Inferior parietal cortex (tissue), 1 donor: Measurements from ENCODE around the gene QSOX2.

ENCODE experiments used
- DNase-seq: peaks from one replicate; pipeline ENCODE4 v3.0.0-alpha.2; 2016; ENCODE audit errors: extremely low spot score

The QSOX2 gene

DNA sequence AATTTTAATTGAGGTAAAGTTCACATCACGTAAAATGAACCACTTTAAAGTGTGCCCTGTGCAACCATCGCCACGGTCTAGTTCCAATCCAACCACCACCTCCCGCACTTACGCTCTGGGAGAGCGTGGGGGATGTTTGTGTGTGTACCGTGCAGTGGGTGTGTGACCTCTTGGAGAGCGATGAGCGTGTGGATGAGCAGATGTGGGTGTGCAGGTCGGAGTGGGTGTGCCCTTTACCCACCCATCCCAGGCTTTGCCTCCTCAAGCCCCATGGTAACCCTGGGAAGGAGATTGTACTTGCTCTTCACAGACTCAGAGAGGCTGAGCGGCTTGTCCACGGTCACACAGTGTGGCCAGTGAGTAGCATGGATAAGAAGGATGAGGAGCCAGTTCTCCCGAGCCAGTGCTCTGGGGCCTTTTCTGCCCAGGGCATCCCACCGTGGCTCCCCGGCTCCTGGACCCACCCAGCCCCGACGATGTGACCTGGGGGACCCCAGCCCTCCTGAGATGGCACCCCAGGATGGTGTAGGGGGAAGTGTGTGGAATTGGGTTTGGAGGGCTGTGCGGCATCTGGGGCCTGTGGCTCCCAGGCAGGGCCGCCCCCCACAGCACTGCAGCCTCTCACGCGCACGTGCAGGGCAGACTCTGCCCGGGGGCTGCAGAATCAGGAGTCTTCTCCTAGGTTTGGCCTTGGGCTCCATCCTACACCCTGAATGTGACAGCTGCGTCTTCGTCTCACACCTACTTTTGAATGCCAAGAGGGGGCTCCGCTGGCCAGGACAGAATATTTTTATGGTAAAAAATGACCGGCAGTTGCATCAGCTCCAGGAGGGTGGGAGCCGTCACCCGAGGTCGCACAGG lies 54.3 kb downstream of the QSOX2 start:
- DNase-seq = no peak

DNA sequence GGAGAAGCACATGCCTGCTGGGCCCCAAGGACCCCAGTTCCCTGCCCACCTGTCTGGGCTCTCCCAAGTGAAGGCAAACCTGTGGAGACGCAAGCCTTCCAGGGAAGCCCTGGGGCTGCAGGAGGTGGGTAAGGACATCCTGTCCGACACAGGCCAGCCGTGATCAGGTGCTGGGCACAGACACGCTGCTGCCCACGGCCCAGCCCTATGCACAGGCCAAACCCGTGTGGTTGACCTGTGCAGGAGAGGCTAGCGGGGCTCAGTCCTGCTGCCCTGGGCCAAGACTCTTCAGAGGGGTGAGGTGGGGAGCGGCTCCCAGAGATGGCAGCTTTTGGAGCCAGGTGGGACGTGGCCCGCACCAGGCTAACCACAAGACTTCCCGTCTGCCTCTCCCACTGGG lies 55.0 kb downstream of the QSOX2 start:
- DNase-seq = no peak

DNA sequence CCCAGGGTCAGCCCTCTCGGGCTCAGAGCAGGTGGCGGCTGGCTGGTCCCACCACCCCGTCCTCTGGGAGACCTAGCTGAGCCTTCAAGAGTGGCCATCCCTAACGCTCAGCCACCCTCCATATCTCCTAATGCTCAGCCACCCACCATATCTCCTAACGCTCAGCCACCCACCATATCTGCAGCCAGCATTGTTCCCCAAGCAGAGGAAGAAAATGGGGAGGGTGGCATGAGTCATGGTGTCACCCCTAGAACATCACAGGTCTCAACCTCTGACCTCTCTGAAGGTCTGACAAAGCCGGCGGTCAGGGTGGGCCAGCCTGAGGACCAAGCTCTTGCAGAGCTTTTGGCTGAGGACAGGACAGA lies 55.4 kb downstream of the QSOX2 start:
- DNase-seq = no peak

GRCh38 chr9:136189394-136190236 lies 56.0 kb downstream of the QSOX2 start:
- DNase-seq = no peak

GRCh38 chr9:136187683-136188586 lies 57.7 kb downstream of the QSOX2 start:
- no peak for DNase-seq

DNA sequence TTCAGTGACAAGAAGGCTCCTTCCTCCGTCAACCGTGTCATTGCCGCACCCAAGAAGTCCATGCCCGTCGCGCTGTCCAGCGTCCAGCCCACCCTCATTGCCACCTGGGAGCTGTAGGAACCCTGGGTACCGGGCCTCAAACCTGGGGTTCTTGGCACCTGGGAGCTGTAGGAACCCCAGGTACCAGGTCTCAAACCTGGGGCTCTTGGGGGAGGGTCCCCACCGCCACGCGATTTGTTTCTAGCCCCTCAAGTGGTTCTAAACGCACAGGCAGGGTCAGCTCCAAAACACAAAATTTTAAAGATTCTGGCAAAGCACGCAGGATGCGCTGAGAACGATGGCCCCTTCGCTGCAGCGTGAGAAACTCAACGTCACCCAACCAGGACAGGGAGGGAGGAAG lies 58.4 kb downstream of the QSOX2 start:
- no peak for DNase-seq

DNA sequence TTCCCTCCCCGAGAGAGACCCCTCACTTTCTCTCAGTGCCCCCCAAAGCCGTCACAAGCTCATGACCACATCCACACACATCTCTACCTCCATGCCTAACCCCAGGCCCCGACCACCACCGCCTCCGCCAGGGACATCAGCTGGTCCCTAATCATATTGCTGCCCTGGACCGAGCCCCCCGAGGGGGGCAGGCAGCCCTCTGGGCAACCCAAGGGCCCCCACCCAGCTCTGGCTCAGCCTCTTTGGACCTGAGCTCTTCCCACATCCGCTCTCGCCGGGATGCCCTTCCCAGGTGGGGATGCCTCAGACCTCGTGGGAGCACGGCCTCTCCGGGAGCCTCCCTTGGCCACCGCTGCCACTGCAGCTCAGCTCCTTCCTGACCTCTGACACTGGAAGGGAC lies 59.2 kb downstream of the QSOX2 start:
- no peak for DNase-seq

GRCh38 chr9:136185596-136186366 lies 59.8 kb downstream of the QSOX2 start:
- DNase-seq = no peak

GRCh38 chr9:136185066-136185465 lies 60.5 kb downstream of the QSOX2 start:
- DNase-seq = no peak

GRCh38 chr9:136182850-136183422 lies 62.7 kb downstream of the QSOX2 start:
- no peak for DNase-seq

GRCh38 chr9:136182420-136182787 lies 63.2 kb downstream of the QSOX2 start:
- no peak for DNase-seq

DNA sequence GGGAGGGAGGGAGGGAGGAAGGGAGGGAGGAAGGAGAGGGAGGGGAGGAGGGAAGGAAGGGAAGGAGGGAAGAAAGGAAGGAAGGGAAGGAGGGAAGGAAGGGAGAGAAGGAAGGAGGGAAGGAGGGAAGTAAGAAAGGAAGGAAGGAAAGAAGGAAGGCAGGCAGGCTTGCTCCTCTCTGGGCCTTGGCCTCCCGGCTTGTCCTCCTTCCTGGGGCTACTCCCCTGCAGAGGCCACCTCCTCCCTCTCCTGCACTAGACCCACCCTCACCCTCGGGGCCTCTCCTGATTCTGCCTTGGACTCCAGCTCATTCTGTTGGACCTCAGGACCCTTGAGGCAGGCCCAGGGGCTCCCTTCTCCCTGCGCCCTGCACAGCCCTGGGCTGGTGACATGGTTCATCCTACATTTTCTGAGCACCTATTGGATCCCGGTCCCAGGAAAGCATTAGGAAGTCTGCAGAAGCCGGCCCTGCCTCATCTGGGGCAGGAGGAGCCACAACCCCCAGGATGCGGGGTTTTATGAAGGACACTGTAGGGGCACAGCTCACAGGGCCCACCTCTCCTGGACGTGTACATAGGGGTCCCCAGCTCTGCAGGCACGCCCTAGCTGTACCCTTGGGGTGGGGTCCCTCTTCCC lies 63.7 kb downstream of the QSOX2 start:
- DNase-seq = no peak

- DNase-seq = no peak
Measured at GRCh38 chr9:136180586-136180985, 65.0 kb downstream of the QSOX2 start.

DNA sequence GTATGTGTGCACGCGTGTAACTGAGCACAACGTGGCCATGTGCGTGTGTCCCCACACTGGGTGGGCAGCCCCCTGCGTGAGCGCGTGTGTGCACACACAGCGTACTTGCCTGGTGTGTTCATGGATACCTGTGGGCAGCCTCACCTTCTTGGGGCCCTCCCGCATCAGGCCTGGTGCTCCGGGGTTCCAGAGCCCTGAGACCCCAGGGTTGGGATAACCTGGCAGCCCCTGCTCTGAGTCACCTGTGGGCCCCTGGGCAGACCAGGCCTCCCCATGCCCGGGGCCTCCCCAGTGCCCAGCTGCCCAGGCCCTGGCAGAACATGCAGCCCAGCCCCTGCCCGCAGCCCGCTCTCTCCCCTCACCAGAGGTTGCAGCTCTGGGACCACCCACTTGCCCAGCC lies 65.9 kb downstream of the QSOX2 start:
- DNase-seq = no peak

DNA sequence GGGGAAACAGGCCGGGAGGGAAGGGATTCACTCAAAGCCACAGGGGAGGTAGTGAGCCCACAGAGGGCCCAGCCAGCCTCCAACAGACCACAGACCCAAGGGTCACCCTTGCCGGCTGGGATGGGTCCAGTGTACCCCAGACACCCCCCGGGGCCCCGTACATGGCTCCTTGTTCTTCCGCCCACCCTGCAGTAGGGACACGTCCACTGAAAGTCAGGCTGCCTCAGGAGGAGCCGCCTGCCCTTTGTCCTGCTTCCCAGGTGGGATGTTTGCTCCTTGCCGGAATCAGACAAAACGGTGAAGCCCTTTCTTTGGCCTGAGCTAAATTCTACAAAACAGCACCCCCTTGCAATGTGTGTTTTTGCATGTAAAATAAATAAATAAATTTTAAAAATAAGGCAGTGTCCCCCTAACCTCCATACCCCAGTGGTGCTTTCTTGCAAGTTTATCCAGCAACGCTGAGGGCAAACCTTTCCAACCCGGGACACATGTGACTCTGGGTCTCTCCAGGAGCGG lies 66.5 kb downstream of the QSOX2 start:
- DNase-seq = no peak

GRCh38 chr9:136178773-136179075 lies 66.9 kb downstream of the QSOX2 start:
- DNase-seq = no peak

DNA sequence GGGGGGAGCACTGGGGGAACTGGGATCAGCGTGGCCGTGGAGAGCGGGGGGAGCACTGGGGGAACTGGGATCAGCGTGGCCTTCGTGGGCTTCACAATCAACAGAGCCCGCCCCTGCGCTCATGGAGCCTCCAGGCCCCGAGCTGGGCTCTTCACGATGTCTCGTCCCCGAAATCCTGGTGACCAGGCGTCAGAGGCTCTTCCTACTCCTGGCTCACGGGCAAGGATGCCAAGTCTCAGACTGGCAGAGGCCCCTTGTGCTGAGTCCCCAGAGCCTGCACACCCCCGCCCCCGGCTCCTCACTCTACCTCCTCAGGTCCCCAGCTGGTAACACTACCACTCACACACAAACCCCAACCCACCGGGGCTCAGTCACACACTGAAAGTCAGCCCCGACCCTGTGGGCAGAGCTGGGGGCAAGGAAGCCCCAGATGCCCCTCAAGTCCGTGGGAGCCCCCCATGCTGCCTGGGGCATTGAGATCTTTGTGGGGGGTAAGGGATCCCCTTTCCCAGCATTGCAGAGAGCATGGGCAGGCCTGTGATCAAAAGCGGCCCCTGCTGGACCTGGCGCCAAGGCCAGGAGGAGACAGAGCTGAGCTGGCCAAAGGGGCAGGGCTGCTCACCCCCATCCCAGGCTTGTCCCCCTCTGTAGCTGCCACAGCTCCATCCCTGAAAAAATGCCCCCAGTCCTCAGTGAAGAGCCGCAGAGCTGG lies 67.4 kb downstream of the QSOX2 start:
- no peak for DNase-seq

GRCh38 chr9:136177224-136177623 lies 68.4 kb downstream of the QSOX2 start:
- DNase-seq = no peak

GRCh38 chr9:136175616-136176197 lies 69.9 kb downstream of the QSOX2 start:
- no peak for DNase-seq
